UCSD-AML1 (cell line): ENCODE data around the gene CMTM5.
"Not testable (repeated sequence)": the region's sequence is repeated elsewhere in the genome, so short reads cannot be mapped to it uniquely, and the experiment has no call there.

Experiments
- DNase-seq: peaks from one replicate; lab custom pipeline; 2025; ENCODE audit not compliant: unreplicated experiment; lab: John Stamatoyannopoulos, UW

CMTM5 gene

GRCh38 chr14:23377573-23378563 lies 1.0 kb downstream of the CMTM5 start:
- peak; percentile 36 for DNase-seq

- no peak for DNase-seq
Observed at GRCh38 chr14:23378612-23379220, 1.9 kb downstream of the CMTM5 start.

DNA sequence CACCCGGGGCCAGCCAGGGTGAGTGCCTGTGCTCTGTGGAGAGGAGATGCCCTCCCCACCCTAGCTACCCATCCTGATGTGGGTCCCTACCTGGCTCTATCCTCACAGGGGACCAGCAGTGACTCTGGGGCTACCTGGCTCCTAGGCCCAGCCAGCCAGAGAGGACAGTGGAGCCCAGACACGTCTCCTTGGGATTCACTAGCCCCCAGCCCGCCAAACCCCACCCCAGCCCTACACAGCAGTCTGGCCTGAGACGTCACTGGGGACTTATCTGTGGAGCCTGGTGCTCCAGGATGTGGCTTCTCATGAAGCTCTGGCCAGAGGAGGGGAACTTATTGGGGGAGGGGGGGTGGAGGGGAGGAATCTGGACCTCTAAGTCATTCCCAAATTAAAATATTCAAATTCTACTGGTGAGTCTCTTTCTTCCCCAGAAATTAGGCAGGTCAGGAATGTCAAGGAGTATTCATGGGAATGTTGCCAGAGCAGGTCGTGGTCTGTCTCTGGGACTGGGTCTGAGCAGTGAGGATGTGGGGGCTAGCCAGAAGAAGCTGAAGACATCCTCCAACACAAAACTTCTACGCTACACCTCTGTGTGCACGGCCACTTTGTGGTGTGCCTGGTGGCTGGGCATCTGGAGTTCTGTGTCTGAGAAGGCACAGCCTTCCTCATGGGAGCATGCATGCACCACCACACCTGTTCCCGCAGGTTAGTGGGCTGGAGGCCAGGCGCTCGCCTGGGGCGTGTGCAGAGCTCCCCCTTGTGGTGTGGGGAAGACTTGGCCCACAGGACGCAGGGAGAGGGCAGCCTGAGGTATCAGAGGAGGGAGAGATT lies 2.7 kb downstream of the CMTM5 start:
- DNase-seq, result peak; percentile 59

GRCh38 chr14:23380197-23380914 lies 3.5 kb downstream of the CMTM5 start:
- DNase-seq, result no peak

DNA sequence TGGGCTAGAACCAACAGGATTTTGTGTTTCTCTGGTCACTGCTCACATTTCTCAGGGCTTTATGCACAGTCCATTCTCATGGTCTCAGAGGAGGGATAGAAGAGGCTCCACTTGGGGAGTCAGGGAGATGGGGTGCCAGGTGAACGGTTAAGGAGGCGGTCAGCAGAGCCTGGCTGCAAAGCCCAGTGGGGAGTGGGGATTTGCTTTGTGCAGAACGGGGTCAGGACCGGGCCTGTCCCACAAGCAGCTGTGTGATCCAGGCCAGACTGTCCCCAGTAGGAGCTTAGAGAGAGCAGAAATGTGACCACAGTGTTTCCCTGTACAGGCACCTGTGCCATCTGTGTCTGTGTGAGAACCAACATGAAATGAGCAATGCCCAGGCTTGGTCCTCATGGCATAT lies 4.1 kb downstream of the CMTM5 start:
- DNase-seq, result no peak

DNA sequence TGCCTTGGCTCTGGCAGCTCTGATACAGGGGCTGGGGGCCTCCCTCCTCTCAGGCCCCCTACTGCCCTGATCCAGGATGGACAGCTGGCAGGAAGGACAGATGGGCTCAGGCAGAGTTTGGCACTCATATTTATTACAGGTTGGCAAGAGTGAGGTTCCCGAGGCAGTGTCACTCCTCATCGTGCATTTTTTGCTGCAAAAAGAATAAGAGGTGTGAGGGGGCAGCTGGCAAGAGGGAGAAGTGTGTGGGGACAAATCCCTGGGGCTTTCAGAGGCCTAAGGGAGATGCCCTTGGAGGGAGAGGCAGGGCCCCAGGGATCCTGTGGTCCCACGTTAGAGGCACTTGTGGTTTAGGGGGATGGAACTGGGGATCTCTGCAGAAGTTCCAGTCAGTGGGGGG lies 5.0 kb downstream of the CMTM5 start:
- no peak for DNase-seq

DNA sequence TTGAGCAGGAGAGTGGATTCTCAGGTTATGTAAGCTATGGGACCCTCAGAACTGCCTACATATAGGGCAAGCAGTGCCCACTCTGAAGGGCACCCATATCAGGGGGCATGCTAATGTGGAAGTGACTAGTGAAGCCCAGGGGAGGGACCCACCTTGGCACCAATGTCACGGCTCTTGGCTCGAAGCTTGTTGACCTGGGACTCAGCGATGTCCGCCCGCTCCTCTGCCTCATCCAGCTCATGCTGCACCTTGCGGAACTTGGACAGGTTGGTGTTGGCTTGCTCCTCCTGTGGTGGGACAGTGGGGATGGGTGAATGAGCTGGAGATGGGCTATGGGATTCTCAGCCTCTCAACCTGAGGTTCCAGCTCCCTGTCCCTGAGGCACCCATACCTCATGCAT lies 5.4 kb downstream of the CMTM5 start:
- no peak for DNase-seq

GRCh38 chr14:23382731-23383440 lies 6.0 kb downstream of the CMTM5 start:
- no peak for DNase-seq

- DNase-seq, result no peak
Observed at GRCh38 chr14:23384364-23385080, 7.7 kb downstream of the CMTM5 start.

DNA sequence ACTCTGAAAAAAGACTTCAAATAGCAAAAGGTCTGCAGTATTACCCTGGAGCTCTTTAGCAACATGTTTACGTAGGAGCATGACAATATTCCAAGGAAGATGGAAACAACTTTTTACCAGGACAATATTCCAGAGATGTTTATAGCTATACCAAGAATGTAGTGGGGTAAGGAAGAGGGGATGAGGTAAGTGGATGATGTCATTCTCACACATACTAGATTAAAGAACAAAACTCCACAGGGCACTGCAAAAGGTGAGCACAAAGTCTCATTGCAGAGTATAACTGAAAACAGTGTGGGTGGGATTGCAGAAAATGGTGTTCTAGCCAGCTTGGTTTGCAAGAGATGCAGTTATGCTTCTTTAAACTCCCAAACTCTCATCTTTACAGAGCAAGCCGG lies 8.4 kb downstream of the CMTM5 start:
- DNase-seq, result no peak

DNA sequence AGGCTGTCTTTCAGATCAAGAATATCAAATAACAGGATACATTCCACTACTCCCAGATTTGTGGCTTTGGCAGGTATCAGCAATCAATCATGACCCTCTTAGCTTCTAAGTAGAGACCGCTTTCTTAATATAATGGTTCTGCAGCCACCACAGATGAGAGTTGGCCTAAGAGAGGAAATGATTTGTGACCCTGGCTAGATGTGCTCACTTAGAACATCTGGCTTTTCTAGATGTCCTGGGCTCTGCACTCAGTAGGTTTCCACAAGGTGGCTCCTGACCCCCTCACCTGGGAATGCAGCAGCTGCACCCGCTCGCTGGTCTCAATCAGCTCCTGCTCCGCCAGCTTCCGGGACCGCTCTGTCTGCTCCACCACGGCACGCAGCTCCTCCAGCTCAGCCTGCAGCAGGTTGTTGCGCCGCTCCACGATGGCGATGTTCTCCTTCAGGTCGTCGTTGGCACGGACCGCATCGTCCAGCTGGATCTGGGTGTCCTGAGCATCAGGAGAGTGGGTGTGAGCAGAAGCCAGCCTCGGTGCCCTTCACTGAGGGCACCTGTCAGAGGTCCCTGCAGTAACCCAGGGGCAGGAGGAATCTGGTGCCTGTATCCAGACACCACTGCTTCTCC lies 8.9 kb downstream of the CMTM5 start:
- DNase-seq, result no peak

- not testable (repeated sequence) for DNase-seq
Observed at GRCh38 chr14:23386266-23386657, 9.4 kb downstream of the CMTM5 start.

- DNase-seq, result no peak
Observed at GRCh38 chr14:23386999-23387398, 10.2 kb downstream of the CMTM5 start.

DNA sequence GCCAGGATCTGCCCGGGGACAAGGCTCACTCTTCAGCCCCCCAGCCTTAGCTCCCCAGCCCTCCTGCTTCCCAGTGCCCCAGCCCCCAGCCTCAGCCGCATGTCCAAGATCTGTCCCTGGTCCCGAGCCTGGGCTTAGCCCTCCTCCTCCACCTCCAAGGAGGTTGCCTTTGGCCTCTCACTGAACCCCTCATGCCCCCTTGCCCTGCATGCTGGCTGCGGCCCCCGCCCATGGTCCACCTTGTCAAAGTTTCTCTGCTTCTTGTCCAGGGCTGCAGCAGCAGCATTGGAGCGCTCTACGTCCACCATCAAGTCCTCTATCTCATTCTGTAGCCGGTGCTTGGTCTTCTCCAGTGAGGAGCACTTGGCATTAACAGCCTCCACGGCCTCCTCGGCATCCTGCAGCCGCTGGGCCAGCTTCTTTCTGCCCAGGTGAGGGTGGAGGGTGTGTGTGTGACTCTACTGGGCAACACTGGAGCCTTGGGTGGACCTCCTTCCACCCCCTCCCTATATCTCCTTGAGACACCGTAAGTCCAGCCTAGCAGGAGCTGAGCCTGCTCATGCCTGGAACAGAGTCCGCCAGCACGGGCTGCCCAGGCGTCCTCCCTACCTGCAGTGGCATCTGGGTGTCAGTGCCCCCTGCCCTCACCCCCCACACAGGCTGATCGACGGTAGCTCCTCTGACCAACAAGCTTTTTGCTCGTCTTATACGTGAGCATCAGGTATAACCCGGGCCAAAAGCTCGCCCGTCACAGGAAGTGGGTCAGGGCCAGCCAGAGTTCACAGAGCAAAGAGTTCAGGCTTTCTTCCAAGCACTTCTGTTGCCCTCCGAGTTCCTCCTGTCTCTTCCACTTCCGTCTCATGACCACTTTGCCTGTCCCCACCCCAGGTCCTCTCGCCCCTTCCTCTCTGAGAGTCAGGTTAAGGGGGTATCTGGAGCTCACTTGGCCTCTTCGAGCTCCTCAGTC lies 11.4 kb downstream of the CMTM5 start:
- no peak for DNase-seq

DNA sequence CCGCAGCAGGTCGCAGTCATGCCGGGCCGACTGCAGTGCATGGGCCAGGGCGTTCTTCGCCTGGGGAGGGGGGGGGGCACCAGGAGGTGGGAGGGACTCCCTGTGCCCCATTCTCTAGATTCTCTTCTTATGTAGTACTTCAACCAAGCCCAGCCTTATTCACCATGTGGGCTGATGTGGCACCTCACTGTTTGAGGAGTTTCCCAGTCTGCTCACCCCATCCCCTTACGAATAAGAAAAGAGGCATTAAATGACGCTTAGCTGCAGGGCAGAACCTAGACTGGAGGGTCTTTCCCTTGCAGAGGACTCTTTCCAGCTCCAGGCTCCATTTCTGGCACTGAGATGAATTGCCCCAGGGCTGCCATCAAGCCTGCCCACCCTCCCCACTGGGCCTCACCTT lies 12.2 kb downstream of the CMTM5 start:
- DNase-seq, result no peak

- peak; percentile 40 for DNase-seq
Observed at GRCh38 chr14:23389396-23389795, 12.6 kb downstream of the CMTM5 start.

GRCh38 chr14:23389871-23390270 lies 13.0 kb downstream of the CMTM5 start:
- DNase-seq, result not testable (repeated sequence)

GRCh38 chr14:23392613-23393012 lies 15.8 kb downstream of the CMTM5 start:
- no peak for DNase-seq
